Calu3 (cell line): Measurements from ENCODE around the gene FEV. TPM values are rescaled to one million over a fixed set of nuclear protein-coding genes. Genes with fewer than 3 reads are reported as not detected.
A peak's percentile ranks its signal among the peaks of the same experiment; 100 is the strongest.

Experiments
- BruUV-seq: library from RNA; stranded (reverse); fragments of 400-500 nt; replicated peaks from 2 replicates; lab custom pipeline; 2021; lab: Mats Ljungman, UMichigan
- CTCF ChIA-PET: fragments of 300-600 bp; sonication (Branson Sonifier 250); formaldehyde crosslinking; loops from one replicate; lab custom pipeline; 2022; ENCODE audit warnings: antibody characterized with exemption; lab: Charles Lee
- DNase-seq: peaks from one replicate; pipeline ENCODE4 v3.0.0; 2022
- H3K27ac Mint-ChIP-seq: one replicate; pipeline ENCODE4 v1.8.0; 2022; ENCODE audit warnings: mixed read lengths; ENCODE audit not compliant: unreplicated experiment
- H3K27me3 Mint-ChIP-seq: one replicate; pipeline ENCODE4 v1.8.0; 2022; ENCODE audit warnings: mixed read lengths; ENCODE audit not compliant: unreplicated experiment
- H3K36me3 Mint-ChIP-seq: one replicate; pipeline ENCODE4 v1.8.0; 2022; ENCODE audit warnings: mild to moderate bottlenecking, moderate library complexity, mixed read lengths; ENCODE audit not compliant: insufficient read depth, unreplicated experiment
- H3K4me1 Mint-ChIP-seq: one replicate; pipeline ENCODE4 v1.8.0; 2022; ENCODE audit warnings: mild to moderate bottlenecking, low read depth, mixed read lengths; ENCODE audit not compliant: unreplicated experiment
- H3K4me3 Mint-ChIP-seq: one replicate; pipeline ENCODE4 v1.8.0; 2022; ENCODE audit warnings: mild to moderate bottlenecking, low read depth, moderate library complexity, mixed read lengths; ENCODE audit not compliant: unreplicated experiment
- H3K9me3 Mint-ChIP-seq: one replicate; pipeline ENCODE4 v1.8.0; 2022; ENCODE audit warnings: low read depth, mixed read lengths; ENCODE audit not compliant: unreplicated experiment
- CTCF ChIP-seq: fragments of 200-600 bp; IDR thresholded peaks from one replicate; pipeline ENCODE4 v1.8.0; 2022; ENCODE audit warnings: antibody characterized with exemption; ENCODE audit not compliant: unreplicated experiment
- intact Hi-C: fragments of 100-400 bp; cut with micrococcal nuclease; formaldehyde crosslinking; loops from one replicate; pipeline ENCODE4 v1.10.0; 2022; ENCODE audit not compliant: unreplicated experiment
- total RNA-seq: library from RNA; stranded (reverse); gene quantifications from 2 replicates; pipeline ENCODE4 v1.2.3, GENCODE V29; 2022

The FEV gene
- total RNA-seq, 1 experiment from 2014 or later = not detected

GRCh38 chr2:219003979-219004378 is 19.0 kb upstream of the FEV start:
- Mint-ChIP-seq H3K27ac (no peak overlapping the region), H3K36me3 (peaks cover 19% of the 10 kb centered on the region), H3K27me3 (peaks cover 53% of the 10 kb centered on the region), H3K9me3 (no peaks in the 10 kb centered on the region), H3K4me1 (peaks cover 21% of the 10 kb centered on the region), H3K4me3 (peak overlapping the region; percentile 76)
- DNase-seq = no peak
- CTCF ChIA-PET = no interaction called here
- intact Hi-C loops = loop anchor here (2.0 kb wide), 1 partner anchor 151 kb away; no protein-coding TSS in a partner anchor
- BruUV-seq = no TSS peak
- TF ChIP-seq CTCF = no peak

- Mint-ChIP-seq H3K27me3 (peaks cover 55% of the 10 kb centered on the region), H3K4me1 (peaks cover 26% of the 10 kb centered on the region), H3K36me3 (peaks cover 19% of the 10 kb centered on the region), H3K27ac (no peak overlapping the region), H3K9me3 (no peaks in the 10 kb centered on the region), H3K4me3 (peak overlapping the region; percentile 76)
- no peak for TF ChIP-seq CTCF
- no TSS peak for BruUV-seq
- intact Hi-C loops = loop anchor here (2.0 kb wide), 1 partner anchor 152 kb away; no protein-coding TSS in a partner anchor
- CTCF ChIA-PET = interaction anchor here (2.1 kb wide), 1 partner anchor 23 kb away, joined by 18 read pairs; no protein-coding TSS in a partner anchor
- no peak for DNase-seq
Observed at GRCh38 chr2:219003267-219003634, 18.3 kb upstream of the FEV start.

- intact Hi-C loops = loop anchor here (2.0 kb wide), 1 partner anchor 152 kb away; no protein-coding TSS in a partner anchor
- H3K27me3 Mint-ChIP-seq = peaks cover 60% of the 10 kb centered on the region
- H3K27ac Mint-ChIP-seq = no peak overlapping the region
- H3K4me1 Mint-ChIP-seq = peaks cover 31% of the 10 kb centered on the region
- peak; percentile 86 for DNase-seq
- CTCF ChIA-PET = interaction anchor here (0.6 to 2.1 kb wide), 12 partner anchors 8 to 293 kb away, joined by 3 to 18 read pairs (median 4); partner anchors contain the start of genes CDK5R2 and CRYBA2
- peak; percentile 65 for TF ChIP-seq CTCF
- H3K4me3 Mint-ChIP-seq = peak overlapping the region; percentile 76
- peaks cover 19% of the 10 kb centered on the region for H3K36me3 Mint-ChIP-seq
- no peaks in the 10 kb centered on the region for H3K9me3 Mint-ChIP-seq
- BruUV-seq = no TSS peak
Observed at GRCh38 chr2:219002395-219003266, 17.6 kb upstream of the FEV start.

DNA sequence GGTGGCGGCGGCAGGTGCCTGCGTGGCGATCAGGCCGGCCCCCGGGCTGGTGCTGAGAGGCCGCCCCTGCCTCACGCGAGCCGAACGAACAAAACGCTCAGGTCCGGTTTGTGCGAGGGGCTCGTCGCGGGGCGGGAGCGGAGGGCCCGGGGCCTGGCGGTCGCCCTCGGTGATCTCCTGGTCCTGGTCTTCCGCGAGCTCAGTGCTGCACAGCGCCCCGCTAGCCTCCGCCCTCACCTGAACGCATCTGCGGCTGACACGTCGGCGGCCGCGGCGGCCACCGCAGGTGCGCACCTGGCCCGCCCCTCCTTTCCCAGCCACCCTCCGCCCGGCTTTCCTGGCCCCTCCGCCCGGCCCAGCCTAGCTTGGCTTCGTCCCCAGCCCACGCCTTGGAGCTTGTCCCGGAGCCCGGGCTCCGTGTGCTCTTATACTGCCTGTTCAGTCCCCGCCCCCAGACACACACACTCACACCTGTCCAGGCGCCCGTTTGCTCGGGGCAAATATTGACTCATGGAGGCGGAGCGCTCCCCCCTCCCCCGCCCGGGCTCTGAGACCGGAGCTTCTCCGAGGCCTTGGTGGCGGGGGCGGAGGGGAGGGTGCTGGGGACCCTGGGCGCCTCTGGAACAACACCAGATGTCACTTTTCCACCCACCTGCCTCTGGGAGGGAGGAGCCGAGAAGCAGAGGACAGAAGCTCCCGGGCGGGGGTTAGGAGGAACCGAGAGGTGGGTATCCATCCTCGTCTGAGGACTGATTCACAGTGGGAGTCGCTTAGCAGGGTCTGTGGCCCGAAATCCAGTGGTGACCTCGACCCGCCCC is 16.8 kb upstream of the FEV start:
- peak overlapping the region; percentile 18 for H3K27ac Mint-ChIP-seq

More for the DNA sequence above, 16.8 kb upstream of the FEV start:
- peak; percentile 59 for DNase-seq
- Mint-ChIP-seq H3K27me3 (peaks cover 69% of the 10 kb centered on the region), H3K4me3 (peak overlapping the region; percentile 76), H3K9me3 (no peaks in the 10 kb centered on the region), H3K4me1 (peaks cover 39% of the 10 kb centered on the region), H3K36me3 (peaks cover 19% of the 10 kb centered on the region)
- intact Hi-C loops = loop anchor here (2.0 kb wide), 1 partner anchor 153 kb away; no protein-coding TSS in a partner anchor
- BruUV-seq = no TSS peak
- TF ChIP-seq CTCF = no peak
- CTCF ChIA-PET = interaction anchor here (0.5 to 2.1 kb wide), 15 partner anchors 8 to 293 kb away, joined by 3 to 18 read pairs (median 4); partner anchors contain the start of genes CDK5R2 and CRYBA2
